NCI-H146 (cell line): ENCODE data around the gene NFIX.

Experiments used
- DNase-seq: peaks from one replicate; lab custom pipeline; 2025; lab: John Stamatoyannopoulos, UW

The NFIX gene

GRCh38 chr19:13092606-13093235, 97.4 kb downstream of the NFIX start:
- no peak for DNase-seq

GRCh38 chr19:13093407-13094105, 98.3 kb downstream of the NFIX start:
- peak; percentile 92 for DNase-seq

DNA sequence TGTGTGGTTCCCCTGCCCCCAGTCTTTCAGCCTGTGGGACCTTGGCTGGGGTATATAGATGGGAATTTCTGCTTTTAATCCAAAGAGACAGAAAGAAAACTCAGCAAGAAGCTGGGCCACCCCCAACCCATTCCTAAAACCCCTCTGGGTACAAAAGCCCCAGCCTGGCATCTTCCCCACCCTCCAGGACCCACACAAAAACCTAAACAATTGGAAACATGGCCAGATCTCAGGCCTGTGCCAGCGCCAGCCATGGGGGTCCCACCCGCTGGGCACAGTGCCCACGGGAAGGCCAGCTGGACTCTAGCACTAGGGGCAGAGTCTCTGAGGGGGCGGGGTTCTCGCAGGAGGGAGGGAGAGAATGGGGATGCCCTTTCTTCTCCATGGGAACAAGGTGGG, 98.8 kb downstream of the NFIX start:
- no peak for DNase-seq

DNA sequence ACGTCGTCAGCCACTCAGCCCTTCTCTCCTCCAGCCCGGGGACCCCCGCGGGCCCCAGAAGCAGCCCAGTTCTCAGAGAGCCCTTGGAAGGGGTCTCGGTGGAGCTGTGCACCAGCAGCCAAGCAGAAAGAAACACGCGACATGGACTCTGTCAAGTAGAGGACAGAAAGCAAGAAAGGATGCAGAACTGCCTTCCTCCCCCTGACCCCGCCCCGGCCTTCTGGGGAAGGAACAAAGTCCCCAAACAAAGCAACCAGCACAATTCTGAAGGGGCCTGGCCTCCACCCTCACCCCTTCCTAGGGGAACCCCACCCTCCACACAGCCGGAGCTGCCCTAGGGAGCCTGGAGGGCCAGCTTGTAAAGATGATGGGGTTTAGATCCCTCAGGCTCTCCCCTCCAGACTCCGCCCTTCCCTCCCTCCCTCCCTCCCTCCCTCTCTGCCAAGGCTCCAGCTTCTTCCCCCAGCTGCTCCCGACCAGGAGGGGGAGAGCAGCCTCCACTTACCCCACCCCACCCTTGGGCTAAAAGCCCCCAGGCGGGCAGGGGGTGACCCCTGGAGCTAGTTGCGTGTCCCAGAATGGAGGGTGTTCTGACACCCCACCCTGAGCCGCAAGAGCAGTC, 99.6 kb downstream of the NFIX start:
- DNase-seq = peak; percentile 48

DNA sequence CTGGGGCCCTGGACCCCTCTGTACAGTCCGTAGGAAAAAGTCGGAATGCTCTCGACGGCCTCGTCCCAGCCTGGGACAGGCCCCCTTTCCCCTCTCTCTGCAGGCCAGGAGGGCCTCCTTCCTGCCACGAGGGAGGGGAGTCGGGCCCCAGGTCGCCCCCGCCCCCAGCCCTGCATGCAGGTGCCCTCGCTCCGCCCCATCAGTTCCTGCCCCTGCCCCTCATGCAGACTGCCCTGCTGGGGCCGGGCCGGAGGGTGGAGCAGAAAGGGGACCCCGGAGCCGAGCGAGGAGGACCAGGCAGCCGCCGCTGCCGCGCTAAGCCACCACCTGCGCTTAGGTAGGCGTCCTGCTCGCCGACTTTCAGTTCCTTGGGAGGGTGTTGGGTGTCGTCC, 100.1 kb downstream of the NFIX start:
- peak; percentile 60 for DNase-seq

- peak; percentile 56 for DNase-seq
Measured at GRCh38 chr19:13095934-13096927, 101.0 kb downstream of the NFIX start.

DNA sequence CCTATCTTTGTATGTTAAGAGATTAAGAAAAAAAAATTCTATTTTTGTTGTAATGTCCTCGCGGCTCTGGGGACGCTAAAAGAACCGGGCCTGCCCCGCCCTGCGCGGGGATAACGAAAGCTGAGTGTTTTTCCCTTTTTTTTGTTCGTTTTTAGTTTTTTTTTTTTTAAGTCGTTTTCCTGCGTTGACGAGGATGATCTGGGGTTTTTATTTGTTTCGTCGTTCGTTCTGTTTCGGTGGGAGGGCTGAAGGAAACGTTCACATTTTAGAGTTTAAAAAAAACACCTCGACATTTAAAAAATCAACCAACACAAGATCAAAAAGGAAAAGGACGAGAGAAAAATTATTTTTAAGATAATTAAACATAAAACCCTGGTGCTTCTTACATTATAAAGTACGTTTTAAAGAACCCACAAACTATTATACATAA, 101.8 kb downstream of the NFIX start:
- no peak for DNase-seq

- no peak for DNase-seq
Measured at GRCh38 chr19:13097463-13098258, 102.4 kb downstream of the NFIX start.

DNA sequence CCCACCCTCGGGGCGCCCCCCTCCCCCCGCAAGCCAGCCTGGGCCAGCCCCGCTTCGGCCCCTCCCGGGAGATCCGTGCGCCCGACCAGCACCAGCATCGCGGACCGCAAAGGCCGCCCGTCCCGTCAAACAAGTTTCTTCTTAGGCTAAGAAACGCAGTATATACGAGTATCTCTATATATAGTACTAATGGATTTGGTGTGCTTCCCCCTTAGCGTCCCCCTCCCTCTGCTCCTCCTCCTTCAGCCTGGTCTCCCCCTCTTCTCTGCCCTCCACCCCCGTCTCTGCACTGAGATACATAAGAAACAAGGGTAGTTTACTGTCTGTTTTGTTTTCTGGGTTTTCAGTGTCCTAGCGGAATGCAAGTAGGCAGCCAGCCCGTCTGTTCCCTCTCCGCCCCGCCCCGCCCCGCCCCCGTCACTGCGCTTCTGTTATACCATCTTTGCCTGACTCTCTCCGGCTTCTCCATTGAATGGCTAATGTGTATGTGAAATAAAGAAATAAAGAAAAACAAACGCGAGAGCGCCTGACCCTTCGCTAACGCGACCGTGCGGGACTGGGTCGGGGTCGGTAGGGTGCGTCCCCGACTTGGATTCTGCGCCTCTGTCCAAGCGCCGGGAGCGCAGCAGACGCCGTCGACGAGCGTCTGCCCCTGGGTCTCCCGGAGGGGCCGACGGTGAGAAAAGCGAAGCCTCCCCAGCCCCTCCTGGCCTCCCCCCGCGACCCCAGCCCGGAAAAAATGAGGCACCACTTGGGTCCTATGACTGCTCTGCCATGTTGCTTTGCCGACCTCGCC, 103.2 kb downstream of the NFIX start:
- DNase-seq = no peak

GRCh38 chr19:13099073-13099999, 104.1 kb downstream of the NFIX start:
- no peak for DNase-seq

GRCh38 chr19:13100031-13100588, 104.8 kb downstream of the NFIX start:
- DNase-seq = no peak

GRCh38 chr19:13100841-13101589, 105.7 kb downstream of the NFIX start:
- no peak for DNase-seq

DNA sequence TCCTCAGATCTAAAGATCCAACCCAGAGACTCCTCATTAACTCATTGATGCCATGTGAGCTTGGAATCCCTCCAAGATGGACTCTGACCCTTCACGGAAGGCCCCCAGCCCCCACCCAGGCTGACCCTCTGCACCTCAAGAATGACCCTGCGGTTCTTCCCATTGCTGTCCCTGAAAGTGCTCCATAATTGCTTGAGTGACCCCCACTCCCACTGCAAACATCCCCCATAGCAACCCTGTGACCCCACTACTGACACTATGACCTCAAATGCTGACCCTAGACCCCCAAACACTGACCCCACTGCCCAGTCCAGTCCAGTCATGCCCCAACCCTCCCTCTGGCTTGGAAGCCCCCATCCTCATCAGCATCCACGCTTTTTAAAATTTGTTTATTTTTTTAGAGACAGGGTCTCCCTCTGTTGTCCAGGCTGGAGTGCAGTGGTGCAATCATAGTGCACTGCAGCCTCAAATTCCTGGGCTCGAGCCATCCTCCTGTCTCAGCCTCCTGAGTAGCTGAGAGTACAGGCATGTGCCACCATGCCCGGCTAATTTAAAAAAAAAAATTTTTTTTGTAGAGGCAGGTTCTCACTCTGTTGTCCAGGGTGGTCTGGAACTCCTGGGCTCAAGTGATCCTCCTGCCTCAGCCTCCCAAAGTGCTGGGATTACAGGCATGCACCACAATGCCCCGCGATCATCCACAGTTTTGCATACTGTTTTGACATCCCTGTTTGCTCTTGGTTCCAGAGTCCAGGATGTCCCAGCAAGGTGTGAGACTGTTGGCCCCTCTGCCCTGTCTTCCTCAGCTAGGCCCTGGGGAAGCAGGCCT, 106.5 kb downstream of the NFIX start:
- DNase-seq = no peak

- DNase-seq = no peak
Measured at GRCh38 chr19:13102416-13102665, 107.1 kb downstream of the NFIX start.

DNA sequence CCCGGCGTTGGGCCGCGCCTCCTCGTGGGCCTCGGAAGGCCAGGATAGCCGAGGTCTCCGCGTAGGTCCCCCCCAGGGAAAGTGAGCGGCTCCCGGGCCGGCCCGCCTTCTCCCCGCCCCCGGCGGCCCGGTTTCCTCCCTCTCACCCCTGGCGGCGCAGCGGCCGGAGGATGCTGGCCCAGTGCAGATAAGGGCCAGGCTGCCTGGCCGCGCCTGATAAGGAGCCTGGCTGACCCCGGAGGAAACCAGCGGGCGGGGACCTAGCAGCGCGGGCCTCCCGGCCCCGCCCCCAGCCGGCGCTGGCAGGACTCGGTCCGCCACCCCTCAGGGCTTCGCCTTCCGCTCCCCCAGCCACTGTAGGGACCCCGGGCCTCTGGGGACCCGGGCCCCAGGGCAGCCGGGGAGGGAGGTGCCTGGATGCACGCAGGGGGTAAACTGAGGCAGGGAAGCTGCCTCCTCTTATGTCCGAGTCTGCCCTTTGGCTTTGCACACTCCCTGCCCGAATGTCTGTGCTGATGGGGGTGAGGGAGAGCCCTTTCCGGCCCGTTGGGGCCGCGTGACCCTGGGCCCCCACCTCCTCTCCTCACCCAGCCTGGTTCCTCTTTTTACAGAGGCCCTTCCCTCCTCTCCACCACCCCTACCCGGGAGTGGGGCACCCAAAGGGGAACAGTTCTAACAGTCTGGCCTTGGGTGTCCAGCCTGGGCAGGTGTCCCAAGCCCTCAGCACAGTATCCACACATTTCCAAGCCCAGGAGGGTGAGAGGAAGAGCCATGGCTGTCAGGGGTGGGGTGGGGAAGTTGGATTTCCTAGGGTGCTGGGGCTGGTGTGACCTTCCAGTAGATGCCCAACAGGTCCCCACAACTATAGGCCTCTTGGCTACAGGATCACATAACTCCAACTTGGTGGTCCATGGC, 107.6 kb downstream of the NFIX start, which contains the start of gene LYL1:
Gene LYL1, minus strand, starts transcription at position 193 of the 915 bp plus-strand sequence. CDS start 1,687 bp downstream, outside the sequence.
- peak; percentile 64 for DNase-seq

- DNase-seq = no peak
Measured at GRCh38 chr19:13103581-13104359, 108.5 kb downstream of the NFIX start.
